GM18519 (cell line): ENCODE results near the gene ABCE1.
"Not testable (repeated sequence)": the region's sequence is repeated elsewhere in the genome, so short reads cannot be mapped to it uniquely, and the experiment has no call there.

Experiments used
- ATAC-seq: cut with Tn5 transposase; IDR thresholded peaks from one replicate; pipeline ENCODE4 v1.9.1; 2021; ENCODE audit warnings: mild to moderate bottlenecking, moderate library complexity; ENCODE audit not compliant: unreplicated experiment, low FRiP score

The ABCE1 gene

DNA sequence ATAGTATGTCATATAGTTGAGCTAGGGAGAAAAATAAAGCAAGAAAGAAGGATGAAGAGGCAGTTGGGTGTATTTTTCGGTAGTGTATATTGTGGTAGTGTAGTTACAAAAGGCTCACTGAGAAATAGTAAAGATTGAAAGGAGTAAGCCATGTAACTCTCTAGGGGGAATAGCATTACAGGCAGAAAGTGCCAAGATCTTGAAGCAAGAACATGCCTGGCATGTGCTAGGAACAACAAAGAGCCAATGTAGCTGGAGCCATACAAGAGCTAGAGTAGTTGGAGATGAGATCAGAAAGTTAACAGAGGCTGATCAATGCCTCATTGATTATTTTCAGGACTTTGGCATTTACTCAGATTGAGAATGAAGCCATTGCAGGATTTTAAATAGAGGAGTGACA, 3.0 kb downstream of the ABCE1 start:
- no peak for ATAC-seq

DNA sequence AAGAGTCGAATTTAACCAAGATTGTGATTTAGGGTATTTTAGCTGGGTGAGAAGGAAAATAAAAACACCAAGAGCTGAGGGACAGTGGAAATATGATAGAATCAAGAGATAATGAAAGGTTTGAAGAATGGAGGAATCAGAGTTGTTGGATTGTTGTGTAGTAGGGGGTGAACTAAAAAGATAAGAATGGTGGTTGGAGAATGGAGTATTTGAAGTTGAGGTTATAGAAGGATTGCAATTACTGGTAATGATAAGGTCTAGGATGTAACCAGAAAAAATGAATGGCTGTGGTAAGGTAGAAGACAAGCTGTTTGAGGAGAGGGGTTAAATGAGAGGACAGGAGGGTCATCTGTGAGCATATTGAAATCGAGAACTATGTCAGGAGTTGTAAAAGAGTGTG, 4.5 kb downstream of the ABCE1 start:
- ATAC-seq = no peak

DNA sequence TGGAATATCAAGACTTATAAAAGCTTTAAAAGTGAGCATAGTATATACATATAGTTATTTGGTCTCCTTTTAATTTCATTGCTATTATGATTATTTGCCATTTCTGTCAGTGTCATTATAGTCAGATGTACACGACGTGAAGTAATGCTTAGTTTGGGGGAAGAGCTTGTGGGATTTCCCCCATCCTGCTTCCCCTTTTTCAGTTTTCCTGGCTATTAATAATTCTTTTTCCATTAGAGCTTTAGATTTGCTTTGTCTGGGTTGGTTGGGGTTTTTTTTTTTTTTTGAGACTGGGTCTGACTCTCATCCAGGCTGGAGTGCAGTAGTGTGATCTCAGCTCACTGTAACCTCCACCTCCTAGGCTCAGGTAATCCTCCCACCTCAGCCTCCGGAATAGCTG, 5.4 kb downstream of the ABCE1 start:
- ATAC-seq = no peak

DNA sequence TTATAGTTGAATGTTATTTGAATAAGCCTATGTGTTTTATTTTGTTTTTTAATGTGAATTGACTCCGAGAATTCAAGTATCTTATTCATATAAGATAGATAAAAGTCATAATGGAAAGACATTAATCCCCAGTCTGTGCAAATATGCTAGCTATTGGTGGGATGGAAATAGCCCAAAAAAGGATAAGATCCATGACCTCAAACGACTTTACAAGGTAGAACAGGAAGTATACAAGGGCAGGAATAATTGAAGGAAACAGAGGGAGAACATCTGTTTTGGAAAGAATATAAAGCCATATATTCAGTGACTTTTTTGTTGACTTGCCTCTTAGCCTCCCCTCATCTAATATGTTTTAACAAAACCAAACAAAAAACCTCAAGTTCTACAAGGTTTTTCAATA, 9.0 kb downstream of the ABCE1 start:
- no peak for ATAC-seq

DNA sequence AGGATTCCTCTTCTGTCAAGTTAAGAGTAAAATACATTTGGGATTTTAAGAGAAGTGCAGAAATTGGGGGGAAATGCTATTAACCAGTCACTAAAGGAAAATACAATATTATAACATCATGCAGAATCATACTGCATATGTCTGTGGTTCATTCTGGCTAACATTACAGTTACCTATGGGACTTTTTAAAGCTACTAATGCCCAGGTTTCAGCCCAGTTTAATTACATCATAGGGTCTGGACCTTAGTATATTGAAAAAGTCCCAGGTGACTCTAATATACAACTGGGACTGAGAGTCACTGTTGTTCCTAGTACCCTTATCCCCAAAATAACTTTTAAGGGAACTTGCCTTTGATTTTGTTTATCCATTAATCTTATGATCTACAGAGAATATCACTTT, 10.0 kb downstream of the ABCE1 start:
- no peak for ATAC-seq

DNA sequence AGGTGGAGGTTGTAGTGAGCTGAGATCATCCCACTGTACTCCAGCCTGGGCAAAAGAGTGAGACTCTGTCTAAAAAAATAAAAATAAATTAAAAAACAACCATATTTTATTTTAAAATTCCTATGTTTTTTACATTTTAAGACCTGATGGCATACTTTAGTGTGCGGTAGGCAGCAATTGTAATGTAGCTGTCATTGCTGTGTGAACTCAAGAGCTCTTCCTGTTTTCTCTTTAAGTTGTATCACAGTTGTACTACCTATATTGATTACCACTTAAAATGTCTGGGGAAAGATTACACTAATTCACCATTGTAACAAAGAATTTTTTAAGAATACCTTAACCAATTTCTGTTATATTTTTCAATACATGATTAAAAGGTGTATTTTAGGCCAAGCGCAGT, 27.3 kb downstream of the ABCE1 start:
- no peak for ATAC-seq

DNA sequence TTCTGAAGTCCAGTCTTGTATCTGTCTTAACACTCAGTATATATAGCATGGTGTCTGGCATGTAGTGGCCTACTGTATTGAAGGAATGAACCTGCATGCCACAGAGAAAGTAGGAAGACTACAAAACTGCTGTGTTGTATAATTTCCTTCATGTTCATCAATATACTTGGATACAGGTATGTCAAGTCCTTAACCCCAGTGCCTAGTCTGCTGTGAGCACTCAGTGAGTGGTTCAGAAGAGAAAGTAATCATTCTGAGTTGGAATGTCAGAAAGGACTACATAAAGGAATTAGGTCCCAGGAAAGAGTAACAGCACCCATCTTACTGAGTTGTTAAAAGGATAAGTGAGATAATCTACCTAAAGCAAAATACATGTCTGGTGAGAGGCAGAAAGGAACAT, 32.0 kb downstream of the ABCE1 start:
- no peak for ATAC-seq

DNA sequence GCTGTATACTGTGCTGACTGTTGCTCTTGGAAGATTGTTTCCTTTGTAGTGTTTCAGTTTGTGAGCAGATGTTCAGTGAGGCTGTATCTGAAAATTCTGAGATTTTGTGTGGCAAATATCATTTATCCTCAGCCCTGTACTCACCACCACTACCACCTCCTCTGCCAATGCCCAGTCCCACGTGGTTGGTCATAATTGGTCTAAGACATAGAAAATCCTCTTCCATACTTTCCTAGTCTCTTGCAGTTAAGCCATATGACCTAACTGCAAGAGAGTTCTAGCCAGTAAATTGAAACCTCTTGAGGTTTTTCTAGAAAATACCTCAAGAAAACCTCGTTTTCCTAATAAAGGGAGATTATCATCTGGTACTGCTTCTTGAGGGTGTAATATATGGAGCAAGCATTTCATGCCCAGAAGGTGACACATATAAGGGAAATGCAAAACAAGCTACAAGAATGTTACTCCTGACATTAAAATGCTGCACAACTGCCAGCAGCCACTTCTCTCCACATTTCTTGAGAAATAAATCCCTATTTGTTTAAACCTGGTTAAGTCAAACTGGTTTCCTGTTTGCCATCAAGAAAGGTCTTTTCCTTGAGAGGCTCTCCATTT, 32.8 kb downstream of the ABCE1 start:
- ATAC-seq = no peak

DNA sequence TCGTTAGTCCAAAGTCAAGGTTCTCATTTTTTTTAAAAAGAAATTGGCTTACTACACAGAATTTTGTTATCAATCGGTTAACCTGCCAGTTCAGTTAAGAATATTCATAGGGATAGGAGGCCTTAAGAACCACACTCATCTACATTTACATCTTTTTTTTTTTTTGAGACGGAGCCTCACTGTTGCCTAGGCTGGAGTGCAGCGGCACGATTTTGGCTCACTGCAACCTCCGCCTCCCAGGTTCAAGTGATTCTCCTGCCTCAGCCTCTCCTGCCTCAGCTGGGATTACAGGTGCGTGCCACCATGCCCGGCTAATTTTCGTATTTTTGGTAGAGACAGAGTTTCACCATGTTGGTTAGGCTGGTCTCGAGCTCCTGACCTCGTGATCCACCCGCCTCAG, 33.7 kb downstream of the ABCE1 start:
- no peak for ATAC-seq

DNA sequence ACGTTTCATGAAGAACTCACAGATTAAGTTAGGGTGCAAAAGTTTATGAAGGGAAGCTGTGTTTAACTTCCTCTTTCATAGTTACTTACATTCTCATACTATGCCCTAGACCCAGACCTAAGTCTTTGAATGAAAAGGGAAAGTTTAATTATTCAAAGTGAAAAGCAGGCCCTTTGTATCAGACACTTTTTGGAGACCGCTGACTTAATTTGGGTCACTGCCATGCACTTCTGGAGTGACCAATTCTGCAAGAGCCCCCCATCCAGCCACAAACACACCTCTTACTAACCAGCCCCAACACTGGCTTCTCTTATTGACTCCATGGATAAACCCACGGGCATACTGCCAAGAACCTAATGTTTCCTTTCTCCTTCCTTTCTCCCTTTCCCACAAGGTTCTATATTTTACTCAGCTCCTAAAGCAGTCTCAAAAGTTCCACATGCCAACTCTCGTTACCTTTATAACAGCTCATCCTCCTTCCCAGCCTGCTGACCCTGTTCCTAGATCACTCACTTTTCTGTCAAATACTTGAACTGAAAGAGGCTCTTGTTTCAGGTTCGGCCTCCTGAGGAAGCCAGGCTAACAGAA, 34.5 kb downstream of the ABCE1 start:
- peak; percentile 77 for ATAC-seq

DNA sequence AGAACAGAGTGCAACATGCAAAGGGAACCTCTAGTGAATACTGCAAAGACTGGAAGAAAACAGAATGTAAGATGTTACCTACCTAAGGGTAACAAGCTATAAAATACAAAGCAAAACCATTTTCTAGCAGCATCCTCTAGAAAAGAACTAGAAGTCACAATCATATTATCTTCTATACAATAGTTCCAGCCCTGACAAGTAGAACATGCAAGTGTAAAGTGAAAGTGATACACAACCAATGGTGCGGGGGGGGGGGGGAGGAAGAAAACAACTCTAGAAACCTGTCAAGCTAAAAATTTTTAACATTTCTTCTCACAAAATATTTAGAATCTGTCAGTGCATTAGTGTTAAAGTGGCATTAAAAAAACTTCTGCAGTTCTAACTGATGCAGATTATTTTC, 38.1 kb downstream of the ABCE1 start:
- ATAC-seq = not testable (repeated sequence)

DNA sequence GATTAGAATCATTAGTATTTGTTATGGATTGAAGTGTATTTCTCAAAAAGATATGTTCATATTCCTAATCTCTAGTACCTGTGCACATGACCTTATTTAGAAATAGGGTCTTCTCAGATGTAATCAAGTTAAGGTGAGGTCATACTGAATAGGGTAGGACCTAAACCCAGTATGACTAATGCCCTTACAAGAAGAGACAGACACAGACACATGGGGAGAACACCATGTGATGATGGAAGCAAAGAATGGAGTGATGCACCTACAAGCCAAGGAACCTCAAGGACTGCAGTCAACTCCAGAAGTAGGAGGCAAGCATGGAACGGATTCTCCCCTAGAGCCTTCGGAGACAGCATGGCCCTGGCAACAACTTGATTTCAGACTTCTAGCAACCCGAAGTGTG, 50.9 kb downstream of the ABCE1 start:
- ATAC-seq = no peak

DNA sequence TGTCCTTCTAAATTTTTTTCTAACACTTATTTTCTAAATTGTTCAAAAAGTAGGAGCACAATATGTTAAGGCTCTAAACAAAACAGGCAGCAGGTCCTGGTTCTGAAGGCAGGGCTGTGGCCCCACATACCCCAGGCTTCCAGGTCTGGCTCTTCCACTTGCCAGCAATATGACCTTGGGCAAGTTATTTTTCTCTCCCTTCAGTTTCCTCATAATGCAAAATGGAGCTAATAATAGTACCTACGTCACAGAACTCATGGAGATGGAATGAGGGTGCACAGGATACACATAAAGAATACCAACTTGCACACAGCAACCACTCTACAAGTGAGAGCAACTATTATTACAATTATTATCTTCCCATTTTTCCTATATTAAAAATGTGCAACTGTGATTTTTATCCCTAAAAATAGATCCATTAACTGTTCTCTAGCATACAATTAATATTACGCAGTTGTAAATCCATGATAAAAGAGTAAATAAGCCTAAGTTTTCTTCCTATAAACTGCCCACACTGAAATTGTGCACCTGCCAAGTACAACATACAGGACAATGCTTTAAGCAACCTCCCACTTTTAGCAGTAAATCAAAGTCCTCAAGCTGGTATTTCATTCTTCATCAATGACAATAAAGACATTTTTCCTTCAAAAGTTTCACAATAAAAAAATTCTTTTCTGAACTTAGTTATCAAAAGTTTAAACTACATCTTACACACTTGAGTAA, 55.2 kb downstream of the ABCE1 start:
- no peak for ATAC-seq

DNA sequence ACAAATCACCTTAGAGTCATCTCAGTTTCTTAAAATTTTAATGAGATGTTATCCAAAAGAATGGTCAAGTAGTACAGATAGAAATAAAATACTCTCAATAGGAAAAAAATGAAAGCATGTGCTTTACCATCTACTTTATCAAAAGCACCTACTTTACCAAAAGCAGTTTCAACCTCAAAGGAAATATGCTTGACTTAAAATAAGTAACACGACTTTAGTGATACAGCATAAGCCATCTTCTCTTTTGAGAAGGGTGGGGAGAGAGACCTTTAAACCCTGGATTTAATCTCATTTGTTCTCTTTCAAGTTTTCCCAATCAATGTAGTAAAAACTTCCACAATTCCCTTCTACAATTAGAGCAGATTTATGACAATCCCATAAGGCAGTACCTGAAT, 55.8 kb downstream of the ABCE1 start:
- no peak for ATAC-seq

DNA sequence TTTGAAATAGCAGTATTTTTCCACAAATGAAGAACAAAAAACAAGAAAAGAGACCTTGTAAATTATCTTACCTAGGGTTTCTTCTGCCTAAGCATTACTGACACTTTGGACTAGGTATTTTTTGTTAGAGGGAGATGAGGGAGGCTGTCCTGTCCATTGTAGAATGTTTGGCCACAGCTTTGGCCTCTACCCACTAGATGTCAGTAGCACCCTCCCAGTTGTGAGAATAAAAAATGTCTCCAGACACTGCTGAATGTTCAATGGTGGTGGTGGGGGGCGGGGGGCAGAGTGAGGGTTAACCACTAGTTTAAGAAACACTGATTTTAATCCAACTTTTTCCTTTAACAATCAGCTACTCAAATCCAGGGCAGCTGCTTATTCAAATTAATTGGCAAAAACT, 56.5 kb downstream of the ABCE1 start:
- ATAC-seq = no peak

DNA sequence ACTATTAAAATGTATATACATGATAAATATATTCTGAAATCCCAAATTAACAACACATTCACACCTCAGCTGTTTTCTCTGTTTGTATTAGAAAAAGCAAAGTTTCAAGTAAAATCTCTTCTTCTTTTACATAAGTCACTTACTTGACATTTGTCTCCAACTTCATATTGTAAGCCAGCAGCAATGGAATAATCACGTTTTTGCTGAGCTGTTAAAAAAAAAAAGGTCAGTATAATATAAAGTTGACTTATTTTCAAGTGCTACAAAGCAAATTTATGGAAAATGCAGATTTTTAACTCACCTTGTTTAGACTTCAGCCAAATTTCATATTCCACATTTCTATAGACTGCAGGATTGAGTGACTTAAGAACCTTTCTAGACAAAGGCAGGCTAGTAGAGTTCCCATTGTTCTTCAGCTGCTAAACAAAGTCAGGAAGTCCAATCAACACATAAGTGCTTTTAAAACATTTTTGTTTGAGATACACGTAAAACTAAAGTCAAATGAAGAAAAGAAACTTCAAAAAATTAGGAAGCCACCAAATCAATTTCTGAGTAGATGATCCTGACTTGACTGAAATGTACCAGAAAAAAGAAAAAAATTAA, 57.3 kb downstream of the ABCE1 start:
- no peak for ATAC-seq

DNA sequence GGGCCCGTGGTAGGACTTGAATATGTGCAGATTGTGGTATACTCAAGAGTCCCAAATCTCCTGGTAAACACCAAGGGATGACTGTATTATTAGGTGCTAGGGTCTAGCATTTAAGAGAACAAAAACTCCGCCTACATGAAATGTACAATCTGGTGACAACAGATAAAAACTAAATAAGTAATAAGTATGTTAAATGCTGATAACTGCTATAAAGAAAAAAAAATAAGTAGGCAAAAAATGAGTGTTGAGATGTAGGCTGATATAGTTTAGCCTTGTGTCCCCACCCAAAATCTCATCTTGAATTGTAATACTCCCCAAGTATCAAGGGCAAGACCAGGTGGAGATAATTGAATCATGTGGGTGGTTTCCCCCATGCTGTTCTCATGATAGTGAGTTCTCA, 58.9 kb downstream of the ABCE1 start:
- no peak for ATAC-seq

DNA sequence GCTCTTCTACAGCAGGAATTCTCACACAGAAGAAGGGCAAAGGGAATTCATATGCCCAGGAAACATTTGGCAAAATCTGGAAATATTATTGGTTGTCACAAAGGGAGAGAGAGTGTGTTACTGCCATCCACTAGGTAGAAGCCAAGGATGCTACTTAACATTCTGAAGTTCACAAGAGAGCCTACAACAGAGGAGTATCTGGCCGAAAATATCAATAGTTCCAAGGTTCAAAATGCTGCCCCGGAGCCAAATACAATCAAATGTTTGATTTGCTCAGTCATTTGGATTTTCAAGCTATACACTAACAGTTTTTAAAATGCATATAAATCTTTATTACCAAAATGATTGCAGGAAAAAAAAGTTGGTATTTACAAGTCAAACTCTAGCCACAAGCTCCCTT, 63.4 kb downstream of the ABCE1 start:
- ATAC-seq = no peak

DNA sequence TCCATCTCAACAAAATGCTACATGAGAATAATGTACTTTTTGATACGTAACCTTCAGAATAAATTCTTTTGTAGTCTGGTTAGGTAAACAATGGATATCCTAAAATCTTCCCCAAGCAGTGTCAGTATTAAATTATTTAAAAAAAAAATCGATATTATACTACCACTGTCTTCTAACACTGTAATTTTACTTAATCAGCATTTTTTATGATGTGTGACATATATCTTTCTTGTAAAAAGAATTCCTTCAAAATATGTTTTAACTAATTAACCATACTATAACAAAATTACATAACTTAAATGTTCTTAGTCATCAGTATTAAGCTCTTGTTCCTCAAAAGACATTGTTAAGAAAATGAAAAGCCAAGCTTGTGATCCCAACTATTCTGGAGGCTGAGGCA, 69.8 kb downstream of the ABCE1 start:
- ATAC-seq = no peak

DNA sequence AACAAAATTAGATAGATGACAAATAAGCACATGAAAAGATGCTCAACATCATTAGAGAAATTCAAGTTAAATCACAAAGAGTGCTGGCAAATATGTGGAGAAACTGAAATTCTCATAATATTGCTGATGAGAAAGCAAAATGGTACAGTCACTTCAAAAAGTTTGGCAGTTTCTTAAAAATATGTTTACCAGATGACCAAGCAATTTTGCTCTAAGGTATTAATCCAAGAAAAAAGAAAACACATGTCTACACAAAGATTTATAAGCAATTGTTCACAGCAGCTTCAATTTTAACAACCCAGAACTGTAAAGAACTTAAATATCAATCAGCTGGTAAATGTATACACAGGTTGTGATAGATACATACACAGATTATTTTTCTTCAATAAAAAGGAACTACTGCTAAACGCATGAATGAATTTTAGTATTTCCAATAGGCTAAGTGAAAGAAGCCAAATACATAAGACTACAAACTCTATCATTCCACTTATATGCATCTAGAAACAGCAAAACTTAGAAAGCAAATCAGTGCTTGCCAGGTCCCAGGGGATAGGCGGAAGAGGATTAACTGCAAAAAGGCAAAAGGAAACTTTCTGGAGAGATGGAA, 70.6 kb downstream of the ABCE1 start:
- ATAC-seq = no peak

DNA sequence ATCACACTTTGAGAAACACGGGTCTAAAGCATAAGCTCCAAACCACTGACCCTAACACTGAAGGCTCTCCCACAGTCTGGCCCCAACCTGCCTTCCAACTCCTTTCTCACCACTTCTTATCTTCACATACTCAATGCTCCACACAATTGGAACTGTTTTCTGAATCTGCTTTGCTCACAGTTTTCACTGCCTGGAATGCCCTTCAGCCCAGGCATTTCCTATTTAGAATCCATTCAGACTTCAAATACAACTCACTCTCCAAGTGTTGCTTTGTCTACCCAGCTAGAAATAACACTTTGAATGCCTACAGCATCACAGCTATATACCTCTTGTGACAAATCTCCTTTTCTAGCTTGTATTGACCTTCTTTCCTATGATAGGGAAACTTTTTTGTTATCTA, 72.1 kb downstream of the ABCE1 start:
- no peak for ATAC-seq
